ENCODE results near the gene DISC1. TPM values are rescaled to one million over a fixed set of nuclear protein-coding genes. Genes with fewer than 3 reads are reported as not detected.
"Not testable (repeated sequence)": the region's sequence is repeated elsewhere in the genome, so short reads cannot be mapped to it uniquely, and the experiment has no call there.

Gene DISC1
- total RNA-seq, 1 donor from 2014 or later = 4.5 TPM

GRCh38 chr1:231667896-231668506 lies 41.4 kb downstream of the DISC1 start:
- no peak for DNase-seq (ENCODE audit: low read depth in 2 of 2)

- no peak for DNase-seq (ENCODE audit: low read depth in 2 of 2)
Measured at GRCh38 chr1:231668826-231669225, 42.2 kb downstream of the DISC1 start.

- DNase-seq (ENCODE audit: low read depth in 2 of 2) = not testable (repeated sequence)
Measured at GRCh38 chr1:231669864-231670621, 43.5 kb downstream of the DISC1 start.

GRCh38 chr1:231670755-231671154 lies 44.2 kb downstream of the DISC1 start:
- no peak for DNase-seq (ENCODE audit: low read depth in 2 of 2)

- DNase-seq (ENCODE audit: low read depth in 2 of 2) = no peak
Measured at GRCh38 chr1:231674575-231674974, 48.0 kb downstream of the DISC1 start.

- no peak for DNase-seq (ENCODE audit: low read depth in 2 of 2)
Measured at GRCh38 chr1:231676487-231676886, 49.9 kb downstream of the DISC1 start.

- no peak for DNase-seq (ENCODE audit: low read depth in 2 of 2)
Measured at GRCh38 chr1:231677442-231677841, 50.9 kb downstream of the DISC1 start.

GRCh38 chr1:231678011-231678432 lies 51.4 kb downstream of the DISC1 start:
- no peak for DNase-seq (ENCODE audit: low read depth in 2 of 2)

- no peak for DNase-seq (ENCODE audit: low read depth in 2 of 2)
Measured at GRCh38 chr1:231679109-231679508, 52.5 kb downstream of the DISC1 start.

GRCh38 chr1:231681006-231681405 lies 54.4 kb downstream of the DISC1 start:
- no peak for DNase-seq (ENCODE audit: low read depth in 2 of 2)

GRCh38 chr1:231682779-231683178 lies 56.2 kb downstream of the DISC1 start:
- DNase-seq (ENCODE audit: low read depth in 2 of 2) = no peak

GRCh38 chr1:231683439-231684165 lies 57.0 kb downstream of the DISC1 start:
- DNase-seq (ENCODE audit: low read depth in 2 of 2) = peak in 1 of 2 donors; percentile 25

GRCh38 chr1:231684356-231685244 lies 58.0 kb downstream of the DISC1 start:
- peak in 1 of 2 donors; percentile 58 for DNase-seq (ENCODE audit: low read depth in 2 of 2)

GRCh38 chr1:231686384-231686783 lies 59.8 kb downstream of the DISC1 start:
- no peak for DNase-seq (ENCODE audit: low read depth in 2 of 2)

GRCh38 chr1:231688989-231689388 lies 62.4 kb downstream of the DISC1 start:
- no peak for DNase-seq (ENCODE audit: low read depth in 2 of 2)

- DNase-seq (ENCODE audit: low read depth in 2 of 2) = peak in 1 of 2 donors; percentile 8
Measured at GRCh38 chr1:231690059-231690458, 63.5 kb downstream of the DISC1 start.

- DNase-seq (ENCODE audit: low read depth in 2 of 2) = no peak
Measured at GRCh38 chr1:231691618-231692259, 65.1 kb downstream of the DISC1 start.

GRCh38 chr1:231693361-231694074 lies 66.9 kb downstream of the DISC1 start:
- DNase-seq (ENCODE audit: low read depth in 2 of 2) = no peak

- DNase-seq (ENCODE audit: low read depth in 2 of 2) = no peak
Measured at GRCh38 chr1:231694075-231694431, 67.5 kb downstream of the DISC1 start.

- DNase-seq (ENCODE audit: low read depth in 2 of 2) = peak in 1 of 2 donors; percentile 26
Measured at GRCh38 chr1:231694465-231695077, 68.0 kb downstream of the DISC1 start.

Measured in dermis microvascular lymphatic vessel endothelial cell (primary cell).